Activated CD4-positive, alpha-beta T cell treated with anti-CD3 and anti-CD28 coated beads for 48 hours (primary cell): ENCODE data around the gene WDR18.
"Not testable (repeated sequence)": the region's sequence is repeated elsewhere in the genome, so short reads cannot be mapped to it uniquely, and the experiment has no call there.

Source experiments
- DNase-seq: peaks from one replicate; pipeline ENCODE4 v3.0.0-alpha.2; 2020

Gene WDR18

DNA sequence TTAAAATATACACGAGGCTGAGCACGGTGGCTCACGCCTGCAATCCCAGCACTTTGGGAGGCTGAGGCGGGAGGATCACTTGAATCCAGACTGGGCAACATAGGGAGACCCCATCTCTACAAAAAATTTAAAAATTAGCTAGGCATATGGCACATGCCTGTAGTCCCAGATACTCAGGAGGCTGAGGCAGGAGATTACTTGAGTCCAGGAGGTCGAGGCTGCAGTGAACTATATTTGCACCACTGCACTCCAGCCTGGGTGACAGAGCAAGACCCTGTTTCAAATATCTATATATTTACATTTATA lies 39.7 kb downstream of the WDR18 start:
- not testable (repeated sequence) for DNase-seq

DNA sequence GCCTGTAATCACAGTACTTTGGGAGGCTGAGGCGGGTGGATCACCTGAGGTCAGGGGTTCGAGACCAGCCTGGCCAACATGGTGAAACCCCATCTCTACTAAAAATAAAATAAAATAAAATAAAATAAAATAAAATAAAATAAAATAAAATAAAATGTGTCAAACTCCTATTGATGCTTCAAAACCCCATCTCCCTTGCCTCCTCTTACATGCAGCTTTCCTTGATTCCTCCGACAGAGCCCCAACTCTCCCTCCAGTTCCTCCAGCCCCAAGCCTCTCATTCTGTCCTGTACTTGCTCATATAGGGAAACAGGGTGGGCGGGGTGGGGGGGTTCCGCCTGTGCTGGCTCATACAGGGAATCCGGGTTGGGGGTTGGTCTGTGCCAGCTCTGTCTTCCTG lies 40.9 kb downstream of the WDR18 start:
- not testable (repeated sequence) for DNase-seq

DNA sequence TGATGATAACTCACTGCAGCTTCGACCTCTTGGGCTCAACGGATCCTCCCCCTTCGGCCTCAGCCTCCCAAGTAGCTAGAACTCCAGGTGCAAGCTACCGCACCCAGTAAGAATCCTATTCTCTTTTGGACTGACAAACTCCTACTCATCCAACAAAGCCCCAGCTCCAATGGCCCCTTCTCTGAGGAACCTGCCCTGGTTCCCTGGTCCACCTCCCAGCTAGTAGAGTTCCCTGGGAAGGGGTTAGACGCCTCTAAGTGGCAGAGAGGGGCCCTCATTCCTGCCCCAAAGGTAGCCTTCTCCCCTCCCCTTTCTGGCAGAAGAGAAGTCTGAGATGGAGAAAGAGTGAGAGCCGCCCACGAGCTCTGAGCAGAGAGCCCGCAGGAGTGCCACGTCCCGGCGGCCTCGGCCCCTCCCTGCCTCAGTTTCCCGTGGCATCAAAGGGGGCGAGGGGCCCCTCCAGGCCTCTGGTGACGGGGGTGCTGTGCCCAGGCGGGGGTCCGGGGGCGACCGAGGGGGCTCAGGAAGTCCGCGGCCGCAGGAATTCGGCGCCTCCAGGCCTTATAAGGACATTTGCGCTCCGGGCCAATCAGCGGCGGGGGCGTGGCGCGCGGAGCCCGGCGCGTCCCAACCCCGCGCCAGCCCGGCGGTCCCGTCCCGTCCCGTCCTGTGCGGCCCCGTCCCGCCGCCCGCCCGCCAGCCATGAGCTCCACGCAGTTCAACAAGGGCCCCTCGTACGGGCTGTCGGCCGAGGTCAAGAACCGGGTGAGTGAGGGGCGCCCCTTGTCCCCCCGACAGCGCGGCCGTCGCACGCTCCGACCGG lies 42.0 kb downstream of the WDR18 start, which contains the start of gene CNN2:
CNN2 (plus strand) TSS at position 649 of the 823 bp plus-strand sequence; CDS start at position 703, 54 bp downstream.
- peak; percentile 77 for DNase-seq

DNA sequence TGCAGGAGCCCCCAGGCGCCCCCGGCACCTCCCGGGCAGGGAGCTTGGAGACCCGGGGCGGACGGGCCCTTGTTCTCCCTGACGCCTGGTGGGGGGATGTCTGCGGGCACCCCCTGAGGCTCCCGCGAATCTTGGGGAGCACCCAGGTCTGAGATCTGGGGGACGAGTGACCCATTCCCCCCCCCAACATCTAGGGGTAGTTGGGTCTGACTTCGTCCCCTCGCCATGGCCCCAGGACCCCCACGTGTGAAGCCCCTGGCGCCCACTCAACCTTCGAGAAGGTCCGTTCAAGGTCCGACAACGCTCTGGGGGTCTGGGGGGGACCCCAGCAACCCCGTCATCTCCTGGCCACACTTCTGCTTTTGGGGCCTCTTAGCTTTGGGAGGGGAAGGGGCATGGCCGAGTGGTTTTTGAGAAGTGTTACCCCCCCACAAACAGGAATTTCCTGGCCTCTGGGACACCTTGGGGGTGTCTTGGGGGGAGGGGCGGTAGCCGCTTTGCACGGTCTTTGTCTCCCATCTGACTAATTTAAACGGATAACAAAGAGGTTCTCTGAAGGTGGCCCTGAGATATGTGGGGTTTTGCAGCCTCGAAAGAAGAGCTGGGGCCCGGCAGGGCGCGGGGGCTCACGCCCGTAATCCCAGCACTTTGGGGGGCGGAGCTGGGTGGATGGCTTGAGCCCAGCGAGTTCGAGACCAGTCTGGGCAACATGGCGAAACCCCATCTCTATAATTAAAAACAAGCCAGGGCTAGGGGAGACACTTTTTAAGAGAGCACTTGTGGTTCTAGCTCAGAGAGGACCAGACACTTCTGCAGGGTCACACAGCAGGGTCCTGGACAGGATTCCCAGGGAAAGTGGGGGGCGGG lies 42.9 kb downstream of the WDR18 start:
- DNase-seq = peak; percentile 57

DNA sequence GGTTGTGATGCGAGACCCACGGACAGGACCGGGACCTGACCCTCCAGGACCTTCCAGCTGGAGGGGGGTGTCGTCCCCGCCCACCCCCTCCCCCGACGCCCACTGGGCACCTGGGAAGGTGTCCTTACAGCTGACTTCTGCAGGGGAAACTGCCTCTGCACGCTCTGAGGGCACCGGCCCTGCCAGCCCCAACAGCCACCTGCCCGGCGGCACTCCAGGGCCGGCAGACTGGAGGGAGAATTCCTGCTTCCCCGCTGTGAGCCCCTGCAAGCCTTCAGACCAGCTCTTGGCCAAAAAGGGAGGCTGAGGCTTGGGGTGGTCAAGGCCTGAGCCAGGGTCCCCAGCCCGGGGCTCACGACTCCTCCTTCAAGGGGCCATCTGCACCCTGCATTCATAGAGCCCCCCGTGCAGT lies 43.5 kb downstream of the WDR18 start:
- DNase-seq = no peak

DNA sequence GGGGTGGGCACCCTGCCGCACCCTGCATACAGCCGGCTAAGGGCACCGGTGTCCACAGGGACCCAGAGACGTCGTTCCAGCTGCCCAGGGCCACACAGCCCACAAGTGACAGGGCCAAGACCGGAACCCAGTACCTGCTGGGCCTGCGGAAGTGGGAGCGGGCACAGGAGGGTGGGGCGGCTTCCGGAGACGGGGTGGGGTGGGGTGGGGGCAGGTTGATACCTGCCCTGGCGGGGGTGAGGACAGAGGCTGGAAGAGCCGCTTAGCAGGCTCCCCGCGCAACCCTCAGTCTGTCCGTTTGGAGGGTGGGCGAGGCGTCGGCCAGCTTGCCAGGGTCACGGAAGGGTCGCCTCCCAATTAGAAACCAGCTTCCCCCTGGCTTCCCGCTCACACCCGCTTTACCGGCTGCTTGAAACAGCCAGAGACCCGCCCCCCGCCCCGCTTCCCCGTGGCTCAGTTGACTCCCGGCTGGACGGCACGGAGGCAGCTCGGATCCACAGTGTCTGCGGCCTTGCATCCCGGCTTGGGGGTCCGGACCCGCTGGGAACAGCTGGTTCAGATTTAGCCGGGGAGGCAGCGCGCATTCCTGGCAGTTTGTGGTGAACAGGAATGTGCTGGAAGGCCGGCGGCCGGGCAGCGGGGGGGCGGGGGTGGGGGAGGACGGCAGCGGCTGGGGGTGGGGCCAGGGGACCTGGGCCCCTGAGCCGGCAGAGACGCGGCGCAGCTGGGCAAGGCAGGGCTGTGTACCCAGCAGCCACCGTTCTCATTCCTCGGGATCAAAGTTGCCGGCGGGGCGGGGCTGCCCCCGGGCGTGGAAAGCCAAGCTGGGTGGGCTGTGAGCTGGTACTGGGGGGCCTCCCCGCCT lies 44.1 kb downstream of the WDR18 start:
- peak; percentile 64 for DNase-seq

DNA sequence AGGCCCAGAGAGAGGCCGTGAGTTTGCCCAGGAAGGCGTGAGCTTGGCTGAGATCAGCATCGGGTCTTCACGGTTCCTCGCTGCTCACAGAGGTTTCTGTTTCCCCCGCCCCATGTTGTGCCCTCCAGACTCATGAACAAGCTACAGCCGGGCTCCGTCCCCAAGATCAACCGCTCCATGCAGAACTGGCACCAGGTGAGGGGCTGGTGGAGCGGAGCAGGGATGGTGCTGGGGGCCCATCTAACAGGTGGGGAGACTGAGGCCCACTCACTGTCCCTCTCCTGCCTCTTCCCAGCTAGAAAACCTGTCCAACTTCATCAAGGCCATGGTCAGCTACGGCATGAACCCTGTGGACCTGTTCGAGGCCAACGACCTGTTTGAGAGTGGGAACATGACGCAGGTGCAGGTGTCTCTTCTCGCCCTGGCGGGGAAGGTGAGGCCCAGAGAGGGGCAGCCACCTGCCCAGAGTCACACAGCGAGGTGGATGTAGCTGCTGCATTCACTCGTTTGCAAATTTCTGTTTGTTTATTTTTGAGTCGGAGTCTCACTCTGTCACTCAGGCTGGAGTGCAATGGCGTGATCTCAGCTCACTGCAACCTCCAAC lies 48.2 kb downstream of the WDR18 start:
- DNase-seq = no peak

DNA sequence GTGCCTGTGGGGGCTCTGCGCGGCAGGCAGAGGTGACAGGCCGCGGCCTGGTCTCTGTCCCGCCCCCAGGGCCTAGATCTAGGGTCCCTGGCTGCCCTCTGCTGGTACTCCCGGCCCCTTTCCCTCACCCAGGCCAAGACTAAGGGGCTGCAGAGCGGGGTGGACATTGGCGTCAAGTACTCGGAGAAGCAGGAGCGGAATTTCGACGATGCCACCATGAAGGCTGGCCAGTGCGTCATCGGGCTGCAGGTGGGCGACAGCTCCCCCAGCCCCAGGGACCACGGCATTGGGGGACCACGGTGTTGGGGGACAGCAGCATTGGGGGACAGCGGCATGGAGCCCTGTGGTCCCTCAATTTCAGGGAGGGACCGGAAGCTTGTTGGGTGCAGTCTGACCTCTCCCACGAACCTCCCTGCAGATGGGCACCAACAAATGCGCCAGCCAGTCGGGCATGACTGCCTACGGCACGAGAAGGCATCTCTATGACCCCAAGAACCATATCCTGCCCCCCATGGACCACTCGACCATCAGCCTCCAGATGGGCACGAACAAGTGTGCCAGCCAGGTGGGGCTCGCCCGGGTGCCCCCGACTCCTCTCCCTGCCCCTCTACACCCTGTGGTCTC lies 52.0 kb downstream of the WDR18 start:
- DNase-seq = no peak

DNA sequence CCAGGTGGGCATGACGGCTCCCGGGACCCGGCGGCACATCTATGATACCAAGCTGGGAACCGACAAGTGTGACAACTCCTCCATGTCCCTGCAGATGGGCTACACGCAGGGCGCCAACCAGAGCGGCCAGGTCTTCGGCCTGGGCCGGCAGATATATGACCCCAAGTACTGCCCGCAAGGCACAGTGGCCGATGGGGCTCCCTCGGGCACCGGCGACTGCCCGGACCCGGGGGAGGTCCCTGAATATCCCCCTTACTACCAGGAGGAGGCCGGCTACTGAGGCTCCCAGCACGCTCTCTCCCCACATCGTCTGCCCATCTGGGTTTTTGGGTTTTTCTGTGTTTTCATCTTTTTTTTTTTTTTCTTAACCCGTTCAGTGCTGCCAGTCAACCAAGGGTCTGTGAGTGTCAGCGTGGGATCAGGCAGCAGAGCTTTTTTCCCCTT lies 53.5 kb downstream of the WDR18 start:
- no peak for DNase-seq

DNA sequence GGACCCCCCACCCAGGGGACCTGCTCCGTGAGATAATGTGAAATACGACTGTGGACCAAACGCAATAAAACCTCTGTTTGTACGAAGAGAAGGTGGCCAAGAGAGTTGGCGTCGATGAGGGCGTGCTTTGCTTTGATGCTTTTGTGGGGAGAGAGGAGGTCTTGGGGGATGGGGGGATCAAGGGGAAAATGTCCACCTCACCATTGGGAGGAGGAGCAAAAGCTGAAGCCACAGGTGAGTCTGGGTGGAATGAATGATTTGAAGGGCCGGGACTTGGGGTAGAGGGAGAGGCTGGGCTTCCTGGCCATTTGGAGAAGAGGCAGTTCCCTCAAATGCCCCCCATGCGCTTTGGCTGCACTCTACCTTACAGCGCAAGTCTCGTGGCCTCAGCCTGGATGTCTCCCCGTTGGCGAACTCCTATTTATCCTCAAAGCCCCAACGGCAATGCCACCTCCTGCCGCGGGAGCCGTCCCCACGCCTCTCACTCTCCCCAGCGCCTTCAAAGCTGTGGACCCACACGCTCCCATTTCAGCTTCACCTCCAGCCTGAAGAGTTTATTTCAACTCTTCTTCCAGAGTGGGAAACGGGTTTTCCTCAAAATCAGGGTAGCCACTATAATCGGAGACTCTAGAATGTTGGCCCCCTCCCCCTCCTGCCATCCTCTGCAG lies 55.0 kb downstream of the WDR18 start:
- no peak for DNase-seq

DNA sequence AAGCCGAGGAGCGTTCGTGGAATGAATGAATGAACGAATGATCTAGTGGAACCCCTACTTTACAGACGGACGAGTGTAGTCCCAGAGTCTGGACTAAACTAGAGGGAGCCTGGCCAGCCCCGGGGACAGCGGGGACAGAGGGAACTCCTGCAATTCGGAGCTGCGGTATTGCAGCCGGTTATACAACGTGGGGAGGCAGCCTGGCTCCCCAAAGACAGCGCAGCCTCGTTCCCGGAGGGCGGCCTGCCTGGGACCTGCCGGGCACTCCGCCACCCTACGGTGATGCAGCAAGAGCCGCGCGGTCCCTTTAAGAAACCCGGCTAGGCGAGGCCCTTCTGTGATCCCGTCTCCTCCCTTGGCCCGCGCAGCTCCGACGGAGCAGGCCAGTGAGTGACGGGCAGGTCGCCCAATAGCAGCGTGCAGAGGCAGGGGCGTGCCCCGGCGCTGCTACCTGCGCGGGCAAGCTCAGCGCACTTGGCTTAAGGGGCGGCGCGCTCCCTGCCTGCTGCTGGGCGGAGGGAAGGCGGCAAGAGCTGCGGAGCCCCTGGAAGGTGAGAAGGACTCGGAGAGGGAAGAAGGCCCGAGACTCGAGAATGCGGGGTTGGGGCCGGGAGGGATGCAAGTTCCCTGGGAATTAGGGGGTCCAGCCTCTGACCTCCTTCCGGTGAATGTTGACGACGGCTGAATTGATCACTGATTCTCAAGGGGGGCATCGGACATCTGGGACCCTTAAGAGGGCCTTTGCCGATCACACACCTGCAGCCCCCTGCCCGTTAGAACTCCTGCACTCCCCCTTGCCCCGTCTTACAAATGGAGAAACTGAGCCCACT lies 55.7 kb downstream of the WDR18 start, which contains the start of gene ABCA7:
ABCA7 (plus strand) TSS at position 462 of the 830 bp plus-strand sequence. CDS start 1,255 bp downstream, outside the sequence.
- peak; percentile 100 for DNase-seq

DNA sequence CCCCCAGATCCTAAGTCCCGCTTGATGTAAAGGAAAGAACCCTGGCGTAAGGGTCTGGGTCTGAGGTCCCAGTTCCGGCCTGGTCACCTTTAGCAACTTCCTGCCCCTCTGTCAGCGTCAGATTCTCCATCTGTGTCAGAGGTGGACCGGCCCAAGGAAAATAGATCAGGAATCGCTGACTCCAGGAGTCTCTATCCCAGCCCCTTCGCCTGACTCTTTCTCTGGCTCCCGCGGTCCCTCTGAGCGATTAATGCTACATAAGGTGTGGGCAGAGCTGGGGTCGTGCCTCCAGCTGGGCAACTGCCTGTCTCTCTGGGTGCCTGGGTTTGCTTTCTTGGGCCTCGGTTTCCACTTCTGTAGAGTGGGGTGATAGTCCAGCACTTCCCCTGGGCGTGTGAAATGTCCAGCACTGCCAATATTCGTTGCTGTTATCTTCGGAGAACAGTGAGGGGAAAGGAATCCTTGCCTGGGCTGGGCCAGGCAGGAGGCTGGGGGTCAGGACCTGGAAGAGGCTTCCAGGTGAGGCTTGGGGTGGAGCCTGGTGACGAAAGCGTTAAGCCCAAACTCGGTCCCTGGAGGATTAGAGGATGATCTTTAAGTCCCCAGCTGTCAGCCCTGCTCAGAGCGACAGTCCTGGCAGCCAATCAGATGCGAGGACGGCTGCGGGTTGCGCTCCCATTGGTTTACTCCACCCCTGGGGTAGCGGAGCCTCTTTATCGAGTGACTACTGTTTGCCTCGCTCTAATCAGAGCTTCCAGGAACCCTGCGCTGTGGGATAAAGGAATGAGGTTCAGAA lies 56.5 kb downstream of the WDR18 start:
- peak; percentile 95 for DNase-seq

DNA sequence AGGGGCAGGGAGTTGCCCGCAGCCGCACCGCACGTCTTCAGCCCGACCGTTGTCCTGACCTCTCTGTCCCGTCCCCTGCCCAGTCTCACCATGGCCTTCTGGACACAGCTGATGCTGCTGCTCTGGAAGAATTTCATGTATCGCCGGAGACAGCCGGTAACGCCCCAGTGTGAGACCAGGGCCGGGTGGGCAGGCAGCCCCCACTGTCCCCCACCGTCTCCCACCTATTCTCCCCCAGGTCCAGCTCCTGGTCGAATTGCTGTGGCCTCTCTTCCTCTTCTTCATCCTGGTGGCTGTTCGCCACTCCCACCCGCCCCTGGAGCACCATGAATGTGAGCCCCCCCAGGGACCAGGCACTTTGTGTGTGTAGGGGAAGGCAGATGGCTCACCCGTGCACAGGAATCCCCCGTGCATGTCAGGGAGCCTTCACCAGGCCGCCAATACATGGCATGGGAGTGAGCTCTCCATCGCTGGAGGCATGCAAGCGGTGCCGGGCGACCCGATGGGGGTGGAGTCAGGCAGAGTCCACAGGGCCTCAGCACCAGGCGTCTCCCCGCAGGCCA lies 57.2 kb downstream of the WDR18 start:
- DNase-seq = no peak

DNA sequence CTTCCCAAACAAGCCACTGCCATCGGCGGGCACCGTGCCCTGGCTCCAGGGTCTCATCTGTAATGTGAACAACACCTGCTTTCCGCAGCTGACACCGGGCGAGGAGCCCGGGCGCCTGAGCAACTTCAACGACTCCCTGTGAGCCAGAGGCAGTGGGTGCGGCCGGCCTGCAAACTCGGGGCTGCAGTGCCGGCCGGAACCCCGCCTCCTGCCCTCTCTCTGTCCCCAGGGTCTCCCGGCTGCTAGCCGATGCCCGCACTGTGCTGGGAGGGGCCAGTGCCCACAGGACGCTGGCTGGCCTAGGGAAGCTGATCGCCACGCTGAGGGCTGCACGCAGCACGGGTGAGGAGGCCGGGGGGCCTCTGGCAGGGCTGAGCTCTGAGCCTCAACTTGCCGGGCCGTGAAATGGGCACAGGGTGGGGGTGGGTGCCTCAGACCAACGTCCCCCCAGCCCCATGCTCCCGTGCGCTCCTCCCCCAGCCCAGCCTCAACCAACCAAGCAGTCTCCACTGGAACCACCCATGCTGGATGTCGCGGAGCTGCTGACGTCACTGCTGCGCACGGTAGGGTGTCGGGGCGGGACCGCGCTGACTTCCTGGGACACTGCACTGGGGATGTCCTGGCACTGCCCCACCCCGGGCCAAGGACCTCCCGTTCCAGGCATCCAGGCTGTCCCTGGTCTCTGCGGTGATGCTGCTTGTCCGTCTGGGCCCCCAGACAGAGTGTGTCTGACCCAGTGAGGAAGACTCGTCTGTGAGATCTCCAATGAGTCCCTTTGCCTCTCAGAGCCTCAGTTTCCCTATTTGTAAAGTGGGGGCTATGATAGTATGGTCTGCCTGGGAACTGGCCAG lies 57.9 kb downstream of the WDR18 start:
- DNase-seq = no peak

DNA sequence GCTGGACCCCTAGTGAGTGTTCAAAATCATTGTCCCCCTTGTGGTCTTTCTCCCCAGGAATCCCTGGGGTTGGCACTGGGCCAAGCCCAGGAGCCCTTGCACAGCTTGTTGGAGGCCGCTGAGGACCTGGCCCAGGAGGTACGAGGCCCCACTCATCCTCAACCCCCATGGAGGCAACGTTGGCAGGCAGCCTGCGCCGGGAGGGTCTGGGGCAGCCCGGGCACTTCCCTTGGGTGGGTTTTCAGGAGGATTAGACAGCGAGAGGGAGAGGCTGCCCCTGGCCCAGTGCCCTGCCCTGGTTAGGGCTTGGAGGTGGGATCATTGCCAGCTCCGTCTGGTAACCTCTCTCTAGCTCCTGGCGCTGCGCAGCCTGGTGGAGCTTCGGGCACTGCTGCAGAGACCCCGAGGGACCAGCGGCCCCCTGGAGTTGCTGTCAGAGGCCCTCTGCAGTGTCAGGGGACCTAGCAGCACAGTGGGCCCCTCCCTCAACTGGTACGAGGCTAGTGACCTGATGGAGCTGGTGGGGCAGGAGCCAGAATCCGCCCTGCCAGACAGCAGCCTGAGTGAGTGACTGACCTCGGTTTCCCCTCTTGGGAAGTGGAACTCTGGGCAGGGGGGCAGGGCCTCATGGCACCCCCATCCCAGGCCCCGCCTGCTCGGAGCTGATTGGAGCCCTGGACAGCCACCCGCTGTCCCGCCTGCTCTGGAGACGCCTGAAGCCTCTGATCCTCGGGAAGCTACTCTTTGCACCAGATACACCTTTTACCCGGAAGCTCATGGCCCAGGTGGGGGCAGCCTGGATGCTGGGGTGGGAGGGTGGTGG lies 58.8 kb downstream of the WDR18 start:
- DNase-seq = no peak
